Stimulated activated CD4-positive, alpha-beta T cell treated with anti-CD3 and anti-CD28 coated beads, Interleukin-4, amount 100 ng/mL, for 1 hour (primary cell): ENCODE results near the gene KRT13.

ENCODE experiments used
- DNase-seq: peaks from one replicate; pipeline ENCODE4 v3.0.0-alpha.2; 2020

The KRT13 gene

DNA sequence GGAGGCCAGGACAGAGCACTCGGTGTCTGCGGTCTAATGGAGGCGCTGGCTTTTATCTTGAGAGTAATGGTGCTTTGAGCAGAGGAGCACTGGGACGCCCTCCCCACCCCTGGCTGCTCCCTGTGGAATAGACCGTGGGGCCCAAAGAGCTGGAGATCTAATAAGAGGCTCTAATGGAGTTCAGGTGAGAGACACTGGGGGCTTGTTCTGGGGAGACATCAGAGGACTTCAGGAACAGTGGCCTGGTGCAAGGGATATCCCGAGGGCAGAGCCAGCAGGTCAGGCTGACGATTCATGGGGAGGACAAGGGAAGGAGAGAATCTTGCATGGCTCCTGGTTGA, 32.2 kb upstream of the KRT13 start:
- DNase-seq = no peak

DNA sequence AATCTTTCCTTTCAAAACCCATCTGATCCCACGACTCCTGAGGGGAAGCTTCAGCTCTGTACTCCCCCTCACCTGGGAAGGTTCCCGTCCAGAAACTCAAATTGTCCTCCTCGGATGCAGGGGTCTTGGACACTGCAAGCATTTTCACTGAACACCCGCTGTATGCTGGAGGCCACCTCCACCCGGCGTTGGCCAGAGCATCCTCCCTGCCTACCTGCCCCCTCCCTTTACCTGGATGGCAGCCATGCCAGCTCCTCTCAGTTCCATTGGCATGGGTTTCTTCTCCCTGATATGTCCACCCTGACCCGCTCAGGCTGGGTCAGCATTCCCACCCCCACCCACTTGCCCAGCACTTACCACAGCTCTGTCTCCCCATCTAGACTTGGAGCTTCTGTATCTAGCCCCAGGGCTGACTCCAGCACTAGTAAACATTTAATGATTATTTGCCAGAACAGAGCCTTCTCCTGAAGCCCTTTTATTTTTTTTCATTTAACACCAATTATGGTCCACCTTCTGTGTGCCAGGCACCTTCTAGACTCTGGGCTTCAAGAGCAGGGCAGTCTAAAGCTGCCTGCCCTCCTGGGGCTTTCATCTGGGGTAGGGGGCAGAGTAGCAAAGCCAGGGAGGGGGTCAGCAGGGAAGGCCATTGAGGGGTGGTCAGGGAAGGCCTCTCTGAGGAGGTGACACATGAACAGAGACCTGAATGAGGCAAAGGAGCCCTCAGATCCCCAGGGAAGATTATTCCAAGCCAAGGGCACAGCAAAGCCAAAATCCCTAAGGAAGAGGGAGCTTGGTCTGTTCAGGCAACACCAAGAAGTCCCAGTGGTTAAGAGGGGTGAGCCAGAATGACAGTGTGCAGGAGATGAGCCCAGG, 31.6 kb upstream of the KRT13 start:
- no peak for DNase-seq

DNA sequence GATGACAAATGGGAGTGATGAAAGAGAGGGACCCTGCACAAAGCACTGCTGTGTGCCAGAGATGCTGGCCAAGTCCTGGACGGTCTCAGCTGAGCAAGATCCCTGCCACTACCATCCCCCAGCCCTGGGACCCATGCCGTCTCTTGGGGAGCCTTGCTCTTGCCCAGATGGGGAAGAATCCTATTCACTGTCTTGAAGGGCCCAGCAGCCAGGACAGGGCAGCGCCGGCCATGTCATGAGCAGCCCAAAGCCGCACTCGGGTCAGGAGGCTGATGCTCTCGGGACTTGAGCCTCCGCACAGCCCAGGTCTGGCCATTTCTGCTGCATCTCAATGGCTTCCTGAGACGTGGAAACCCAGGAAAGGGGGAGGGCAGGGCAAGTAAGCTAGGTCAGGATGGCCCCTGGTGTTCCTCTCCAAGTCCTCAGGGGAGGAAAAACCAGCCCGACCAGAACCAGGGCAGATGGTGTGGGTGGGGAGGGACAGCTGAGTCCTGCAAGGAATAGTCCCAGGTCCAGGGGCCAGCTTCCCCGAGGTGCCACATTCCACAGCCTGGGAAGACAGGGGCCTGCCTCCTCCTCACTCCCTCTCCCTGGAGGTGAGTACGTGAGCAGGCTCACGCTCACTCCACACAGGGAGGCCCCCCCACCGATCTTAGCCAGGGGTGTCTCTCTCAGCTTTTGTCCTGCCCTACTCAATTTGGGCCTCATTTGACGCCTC, 30.5 kb upstream of the KRT13 start:
- DNase-seq = no peak

DNA sequence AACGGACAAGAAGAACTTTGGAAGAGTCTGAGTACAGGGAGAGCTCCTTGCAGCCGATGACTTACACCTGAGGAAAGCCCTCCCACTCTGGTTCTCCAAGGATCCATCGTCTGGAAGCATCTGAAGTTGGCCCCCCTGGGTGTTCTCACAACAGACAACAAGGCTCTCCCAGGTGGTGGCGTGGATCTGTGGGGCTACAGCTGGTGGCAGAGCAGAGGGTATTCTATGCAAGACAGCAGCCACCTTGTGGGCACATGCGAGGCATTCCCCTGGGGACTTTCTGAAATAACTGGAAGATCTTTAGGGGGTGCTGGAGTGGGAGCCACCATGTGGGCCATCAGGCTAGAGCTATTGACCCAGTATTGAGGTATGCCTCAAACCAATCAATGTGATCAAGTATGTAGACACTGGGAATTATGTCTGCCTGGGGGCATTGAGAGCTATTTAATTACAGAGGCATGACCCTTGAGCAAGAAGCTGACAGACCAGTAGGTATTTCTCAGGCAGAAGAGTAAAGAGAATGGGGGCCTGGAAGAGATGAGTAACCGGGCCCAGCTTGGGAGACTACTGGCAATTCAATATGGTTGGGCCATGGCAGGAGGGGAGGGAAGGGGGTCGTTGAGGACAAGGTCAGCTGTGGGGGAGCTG, 29.6 kb upstream of the KRT13 start:
- DNase-seq = no peak

DNA sequence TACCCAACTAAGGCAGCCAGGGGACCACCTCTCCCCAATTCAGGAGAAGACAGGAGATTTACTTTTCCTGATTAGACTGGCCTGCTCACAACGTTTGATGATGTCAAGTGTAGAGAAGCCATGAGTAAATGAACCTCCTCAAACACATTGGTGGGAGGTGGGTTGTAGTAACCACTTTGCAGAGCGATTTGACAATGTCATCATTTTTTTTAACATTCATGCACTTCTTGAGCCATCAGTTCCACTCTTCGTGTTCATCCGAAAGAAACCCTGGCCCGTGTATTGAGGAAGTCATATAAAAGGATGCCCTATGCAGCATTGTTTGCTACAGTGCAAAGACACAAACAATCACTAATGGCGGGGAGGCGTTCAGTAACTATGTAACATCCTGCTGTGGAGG, 28.2 kb upstream of the KRT13 start:
- no peak for DNase-seq

DNA sequence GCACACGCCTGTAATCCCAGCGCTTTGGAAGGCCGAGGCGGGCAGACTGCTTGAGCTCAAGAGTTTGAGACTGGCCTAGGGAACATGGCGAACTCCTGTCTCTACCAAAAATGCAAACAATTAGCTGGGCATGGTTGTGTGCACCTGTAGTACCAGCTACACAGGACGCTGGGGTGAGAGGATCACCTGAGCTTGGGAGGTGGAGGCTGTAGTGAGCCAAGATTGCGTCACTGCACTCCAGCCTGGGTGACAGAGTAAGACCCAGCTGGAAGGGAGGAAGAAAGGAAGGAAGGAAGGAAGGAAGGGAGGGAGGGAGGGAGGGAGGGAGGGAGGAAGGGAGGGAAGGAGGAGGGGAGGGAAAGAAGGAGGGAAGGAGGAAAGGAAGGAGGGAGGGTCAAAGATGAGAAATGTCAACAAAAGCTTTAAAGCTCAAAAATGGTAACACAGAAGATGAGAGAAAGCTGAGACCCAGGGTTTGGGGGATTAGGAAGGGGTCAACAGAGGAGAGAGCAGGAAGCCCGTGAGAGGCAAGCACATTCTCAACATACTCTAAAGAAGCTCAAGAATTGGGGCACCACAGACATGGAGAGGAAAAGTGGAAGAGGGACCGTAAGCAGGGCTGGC, 27.6 kb upstream of the KRT13 start:
- no peak for DNase-seq

DNA sequence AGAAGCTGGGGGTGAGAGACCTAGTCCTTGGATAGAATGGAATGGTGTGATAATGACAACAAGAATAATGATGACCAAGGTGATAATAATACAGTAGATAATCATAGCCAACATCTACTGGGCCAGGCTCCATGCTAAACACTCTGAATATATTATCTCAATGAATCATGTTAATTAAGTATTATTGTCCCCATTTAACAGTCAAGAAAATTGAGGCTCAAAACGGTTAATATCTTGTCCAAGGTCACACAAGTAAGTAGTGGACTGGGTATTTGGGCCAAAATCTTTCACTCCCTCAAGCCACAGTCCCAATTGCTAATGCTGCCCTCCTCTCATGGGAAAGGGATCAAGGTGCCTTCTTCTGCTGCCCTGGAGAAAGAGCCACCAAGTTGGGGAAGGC, 26.6 kb upstream of the KRT13 start:
- DNase-seq = no peak

DNA sequence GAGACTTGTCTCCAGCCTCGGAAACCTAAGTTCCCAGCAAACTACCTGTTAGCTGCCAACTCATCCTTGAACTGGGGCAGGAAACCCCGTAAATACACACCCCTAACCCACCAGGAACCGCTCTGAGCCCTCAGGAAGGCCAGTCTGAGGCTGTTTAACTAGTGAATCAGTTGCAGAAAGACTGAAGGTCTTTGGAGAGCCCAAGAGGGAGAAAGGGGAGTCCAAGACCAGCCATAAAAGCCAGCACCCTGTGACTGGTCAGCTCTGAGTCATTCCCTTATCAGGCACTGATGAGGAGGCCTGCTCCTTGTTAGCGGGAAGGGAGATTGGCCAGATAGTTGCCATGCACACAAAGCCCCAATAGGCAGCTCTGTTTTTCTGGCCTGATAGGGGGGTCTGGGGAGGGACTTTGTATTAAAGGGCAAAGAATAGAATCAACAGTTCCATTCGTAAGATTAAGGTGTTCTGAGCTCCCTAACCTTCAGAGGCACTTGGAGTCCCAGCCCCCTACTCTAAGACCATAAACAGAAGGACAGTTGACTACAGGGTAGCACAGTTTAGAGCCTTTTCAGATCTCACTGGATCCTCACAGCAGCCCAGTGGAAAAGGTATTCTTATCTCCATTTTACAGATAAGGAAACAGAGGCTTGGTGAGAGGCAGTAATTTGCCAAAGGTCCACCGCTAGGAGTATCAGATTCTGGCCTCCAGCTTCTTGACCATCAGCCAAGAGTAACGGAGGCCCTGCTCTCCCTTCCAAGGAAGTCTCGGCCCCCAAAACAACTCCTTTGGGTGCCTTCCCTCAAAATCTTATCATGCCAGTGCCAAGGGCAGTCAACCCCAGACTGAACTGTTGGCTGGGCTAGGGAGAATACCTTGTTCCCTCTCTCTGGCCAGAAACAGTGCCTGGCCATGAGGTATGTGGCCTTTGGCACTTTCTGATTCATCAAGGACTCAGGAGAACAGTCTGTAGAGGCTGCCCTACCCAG, 24.9 kb upstream of the KRT13 start:
- no peak for DNase-seq

DNA sequence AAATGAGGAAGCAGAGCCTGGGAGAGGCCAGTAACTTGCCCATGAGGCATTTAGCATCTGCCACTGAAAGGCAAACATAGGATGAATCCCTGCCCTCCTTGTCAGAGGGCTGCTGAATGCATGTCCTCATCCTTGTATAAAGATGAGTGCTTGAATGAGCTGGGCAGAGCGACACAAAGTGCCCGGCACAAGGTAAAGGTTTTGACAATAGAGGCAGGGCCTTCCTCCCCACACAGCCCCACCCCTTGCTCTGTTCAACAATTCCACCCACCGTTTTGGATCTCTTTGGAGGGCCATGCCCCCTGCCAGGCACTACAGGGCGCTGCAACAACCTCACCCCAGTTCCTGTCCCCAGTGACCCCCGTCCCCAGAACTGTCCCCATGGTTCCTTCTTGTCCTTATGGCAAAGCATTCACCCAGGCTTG, 24.1 kb upstream of the KRT13 start:
- DNase-seq = no peak

DNA sequence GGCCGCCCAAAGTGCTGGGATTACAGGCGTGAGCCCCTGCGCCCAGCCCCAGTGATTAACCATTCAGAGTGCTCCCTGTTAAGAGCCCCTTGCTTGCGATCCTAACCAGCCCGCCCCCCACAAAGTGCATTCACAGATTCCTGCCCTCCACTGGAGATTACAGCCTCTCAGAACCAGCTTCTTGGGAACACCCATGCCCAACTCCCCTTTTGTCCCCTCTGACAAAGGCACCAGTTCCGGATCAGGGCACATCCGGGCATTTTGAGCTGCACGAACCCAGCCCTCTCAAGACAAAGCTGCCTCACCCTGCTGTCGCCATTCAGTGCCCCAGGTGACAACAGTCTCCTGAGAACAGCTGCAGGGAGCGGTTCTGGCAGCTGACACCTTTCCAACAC, 23.5 kb upstream of the KRT13 start:
- no peak for DNase-seq

DNA sequence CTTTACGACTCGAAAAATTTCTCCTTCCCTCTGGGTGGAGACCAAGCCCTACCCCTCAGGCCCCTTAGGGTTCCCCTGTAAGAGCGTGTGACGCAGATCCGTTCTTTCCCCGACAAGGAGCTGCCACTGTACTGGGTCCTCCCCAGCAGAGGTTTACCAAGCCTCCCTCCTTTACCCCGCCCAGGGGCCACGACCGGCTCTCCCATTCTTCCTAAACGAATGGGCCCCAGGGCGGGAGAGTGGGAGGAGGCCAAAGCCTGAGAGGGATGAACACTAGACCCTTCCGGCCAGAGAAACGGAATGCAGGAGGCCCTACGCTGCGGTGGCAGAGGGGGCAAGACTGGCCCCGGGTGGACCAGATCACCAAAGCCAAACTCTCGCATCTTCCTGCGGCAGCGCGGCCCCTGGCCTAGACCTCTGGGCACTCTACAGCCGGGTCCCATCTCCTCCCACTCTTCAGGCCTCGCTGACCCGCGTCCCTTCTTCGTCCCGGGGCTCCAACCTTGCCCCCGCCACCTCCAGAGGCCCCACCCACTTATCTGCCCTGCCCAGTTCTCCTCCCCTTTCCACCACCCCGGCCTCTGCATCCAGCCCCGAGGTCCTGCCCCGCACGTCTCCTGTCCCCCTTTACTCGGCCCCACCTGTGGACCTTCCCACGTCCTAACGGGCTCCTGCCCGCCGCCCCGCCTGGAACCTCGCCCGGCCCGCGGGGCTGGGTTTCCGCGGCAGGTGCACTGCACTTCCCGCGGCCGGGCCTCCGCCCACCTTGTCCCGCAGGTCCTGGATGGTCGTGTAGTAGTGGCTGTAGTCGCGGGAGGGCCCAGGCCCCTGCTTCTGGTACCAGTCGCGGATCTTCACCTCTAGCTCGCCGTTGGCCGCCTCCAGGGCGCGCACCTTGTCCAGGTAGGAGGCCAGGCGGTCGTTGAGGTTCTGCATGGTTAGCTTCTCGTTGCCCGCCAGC, 21.9 kb upstream of the KRT13 start:
- DNase-seq = no peak

DNA sequence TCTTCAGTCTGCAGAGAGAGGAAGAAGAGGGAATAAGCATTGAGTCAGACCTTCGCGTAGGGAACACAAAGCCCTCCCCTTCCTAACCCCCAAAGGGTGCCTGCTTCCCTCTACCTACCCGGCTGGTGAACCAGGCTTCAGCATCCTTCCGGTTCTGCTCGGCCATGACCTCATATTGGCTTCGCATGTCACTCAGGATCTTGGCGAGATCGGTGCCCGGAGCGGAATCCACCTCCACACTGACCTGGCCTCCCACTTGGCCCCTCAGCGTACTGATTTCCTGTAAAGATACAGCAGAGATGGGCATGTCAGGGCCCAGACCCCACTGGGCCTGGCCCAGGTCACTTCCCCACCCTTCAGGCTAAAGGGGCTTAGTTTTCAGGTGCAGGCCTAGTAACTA, 18.8 kb upstream of the KRT13 start:
- no peak for DNase-seq

DNA sequence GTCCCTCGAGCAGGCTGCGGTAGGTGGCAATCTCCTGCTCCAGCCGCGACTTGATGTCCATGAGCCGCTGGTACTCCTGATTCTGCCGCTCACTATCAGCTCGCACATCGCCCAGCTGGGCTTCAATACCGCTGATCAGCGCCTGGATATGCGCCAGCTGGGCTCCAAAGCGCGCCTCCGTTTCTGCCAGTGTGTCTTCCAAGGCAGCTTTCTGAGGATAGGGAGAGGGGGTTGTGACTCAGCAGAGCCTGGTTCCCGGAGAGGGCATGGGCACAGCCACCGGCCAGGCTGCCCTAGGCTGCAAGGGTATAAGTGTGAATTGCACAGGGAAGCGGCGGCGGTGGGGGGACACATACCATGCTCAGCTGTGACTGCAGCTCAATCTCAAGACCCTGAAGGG, 18.4 kb upstream of the KRT13 start:
- no peak for DNase-seq

DNA sequence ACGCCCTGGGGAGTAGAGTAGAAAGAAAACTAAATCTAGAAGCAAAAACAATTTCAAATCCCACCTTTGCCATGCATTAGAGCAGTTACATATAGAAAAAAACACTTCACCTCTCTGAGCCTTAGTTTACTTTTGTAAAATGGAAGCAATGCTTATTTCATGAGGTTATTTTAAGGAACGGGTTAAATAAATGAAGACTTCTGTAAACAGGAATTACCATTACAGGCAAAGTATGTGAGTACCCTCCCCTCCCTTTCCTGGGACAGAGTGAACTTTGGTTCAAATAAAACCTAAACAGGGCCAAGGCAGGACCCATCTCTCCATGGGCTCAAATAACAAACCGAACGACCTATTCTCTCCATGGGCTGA, 17.8 kb upstream of the KRT13 start:
- no peak for DNase-seq

DNA sequence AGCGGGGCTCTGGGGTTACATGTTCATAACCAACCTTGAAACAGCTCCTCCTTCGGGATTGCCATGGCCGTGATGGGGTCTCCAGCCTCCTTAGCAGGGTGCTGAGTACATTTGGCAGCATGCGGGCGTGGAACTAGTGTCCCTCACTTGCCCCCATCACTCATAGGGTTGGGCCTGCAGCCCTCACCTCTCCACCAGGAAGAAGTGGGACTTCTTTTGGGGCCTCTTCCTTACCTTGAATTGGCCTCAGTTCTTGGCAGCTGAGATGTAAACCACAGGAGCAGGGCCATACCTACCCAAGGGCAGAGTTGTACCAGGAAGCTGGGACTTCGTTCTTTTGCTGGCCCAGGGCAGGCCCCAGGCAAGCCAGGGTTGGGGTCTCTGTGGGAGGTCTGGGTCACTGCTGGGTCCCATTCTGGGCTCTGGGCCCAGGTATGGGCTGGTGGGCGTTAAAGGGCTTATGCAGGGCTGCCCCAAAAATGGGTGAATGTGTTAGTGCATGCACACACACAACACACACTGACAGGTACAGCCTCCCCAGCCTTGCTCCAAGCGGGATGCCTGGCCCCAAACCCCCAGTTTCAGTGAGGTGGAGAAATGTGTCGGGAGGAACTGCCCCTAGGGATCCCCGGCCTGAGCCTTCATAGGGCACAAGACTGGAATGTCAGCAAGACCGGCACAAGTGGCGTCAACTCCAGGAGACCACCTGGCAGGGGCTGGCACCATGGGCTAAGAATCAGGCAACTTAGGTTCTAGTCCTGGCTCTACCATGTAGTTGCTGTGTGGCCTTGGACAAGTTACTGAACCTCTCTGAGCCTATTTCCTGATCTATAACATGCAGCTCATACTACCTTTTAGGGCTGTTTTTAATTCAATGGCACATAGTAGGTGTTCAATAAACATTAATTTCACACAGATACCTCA, 17.2 kb upstream of the KRT13 start:
- no peak for DNase-seq

DNA sequence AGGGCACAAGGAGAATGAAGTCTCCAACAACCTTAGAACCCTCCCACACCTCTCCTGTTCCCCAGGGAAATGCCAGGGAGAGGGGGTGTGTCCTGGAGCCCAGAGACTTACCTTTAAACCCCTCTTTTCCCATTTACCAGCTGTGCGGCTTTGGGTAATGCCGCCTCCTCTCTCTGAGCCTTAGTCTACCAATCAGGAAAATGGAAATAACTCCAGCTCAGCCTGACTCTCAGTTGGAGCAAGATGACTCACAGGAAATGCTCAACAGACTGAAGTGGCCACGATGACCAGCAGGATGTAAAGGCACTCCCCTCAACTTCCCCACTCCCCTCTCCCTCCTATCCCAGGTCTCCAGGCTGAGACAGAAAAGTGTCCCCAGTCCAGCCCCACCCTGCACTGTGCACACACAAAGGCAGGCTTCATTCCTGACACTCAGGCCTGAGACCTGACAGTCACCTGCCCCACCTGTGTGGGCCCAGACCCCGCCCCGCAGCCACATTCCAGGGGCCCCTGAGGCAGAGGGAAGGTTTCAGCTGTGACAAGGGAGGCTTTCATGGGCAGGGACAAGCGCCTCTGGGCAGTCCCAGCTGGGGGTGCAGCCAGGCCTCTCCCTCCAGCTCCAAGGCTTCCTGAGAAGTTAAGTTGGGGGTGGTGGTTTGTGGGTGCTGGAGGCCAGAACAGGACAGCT, 16.3 kb upstream of the KRT13 start:
- DNase-seq = no peak

DNA sequence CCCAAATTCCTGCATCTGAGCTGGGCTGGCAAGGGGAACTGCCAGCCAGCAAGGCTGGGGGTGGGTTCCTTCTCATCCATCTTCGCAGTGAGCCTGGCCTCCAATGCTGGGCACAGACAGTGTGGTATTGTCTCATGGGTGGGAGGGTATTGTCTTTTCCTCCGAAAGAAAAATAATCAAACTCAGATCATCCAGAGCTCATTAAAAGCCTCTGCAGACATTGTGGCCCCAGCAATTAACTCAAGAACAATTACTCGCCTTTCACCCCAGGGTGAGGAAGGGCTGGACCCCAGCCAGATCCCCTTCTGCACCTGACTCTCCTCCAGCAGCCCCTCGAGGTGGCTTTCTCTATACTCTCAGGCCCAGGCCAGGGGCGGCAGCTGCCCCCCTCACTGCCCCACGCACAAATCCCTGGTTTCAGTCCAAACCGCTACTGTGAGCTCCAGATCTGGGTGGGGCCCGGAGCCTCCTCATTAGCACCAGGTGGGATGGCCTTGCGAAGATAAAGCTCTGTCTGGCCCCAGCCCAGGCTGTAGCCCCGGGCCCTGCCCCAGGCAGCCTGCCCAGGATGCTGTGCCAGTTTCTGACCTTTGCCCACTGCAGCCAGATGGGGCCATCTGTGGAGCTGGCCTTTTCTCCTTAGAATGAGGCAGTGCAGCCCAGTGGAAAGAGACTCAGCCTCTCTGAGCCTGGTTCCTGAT, 15.6 kb upstream of the KRT13 start:
- no peak for DNase-seq

DNA sequence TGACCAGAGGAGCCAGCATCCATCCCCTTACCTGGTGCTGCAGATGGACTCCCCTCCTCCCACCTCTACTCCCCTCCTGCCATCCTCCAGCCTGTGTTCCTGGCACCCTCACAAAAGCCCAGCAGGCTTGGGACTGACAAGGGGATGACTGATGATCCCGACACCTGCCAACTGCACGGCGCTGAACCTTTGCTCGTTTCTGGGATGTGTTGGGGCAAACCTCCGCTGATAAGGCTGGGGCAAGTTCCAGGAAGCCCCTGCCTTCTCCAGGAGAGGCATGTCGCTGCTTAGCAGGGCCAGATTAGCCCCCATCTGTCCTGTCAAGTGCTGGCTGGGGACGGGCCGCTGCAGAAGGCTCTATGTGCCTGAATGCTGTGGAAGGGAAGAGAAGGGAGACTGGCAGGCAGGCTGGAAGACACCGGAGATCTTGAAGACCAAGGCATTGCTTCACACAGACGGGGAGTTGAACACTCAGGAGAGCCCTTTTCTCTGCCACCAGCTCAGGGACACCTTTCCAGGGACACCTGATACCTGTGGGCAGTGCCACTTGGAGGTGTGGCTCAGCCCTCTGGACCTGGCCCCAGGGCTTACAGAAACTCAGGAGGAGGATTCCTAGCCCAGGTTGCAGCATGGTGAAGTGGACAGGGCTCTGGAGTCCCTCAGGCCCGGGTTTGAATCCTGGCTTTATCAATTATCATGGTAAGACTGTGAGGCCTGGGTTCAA, 14.3 kb upstream of the KRT13 start:
- no peak for DNase-seq
